Uterus (tissue), 4 donors: ENCODE data around the gene CWC22. TPM values are rescaled to one million over a fixed set of nuclear protein-coding genes. Genes with fewer than 3 reads are reported as not detected.

Source experiments
- DNase-seq, 2 donors: peaks; one replicate each; pipeline ENCODE4 v3.0.0-alpha.2; 2019 to 2020
- H3K27ac ChIP-seq, 2 donors: fragments of 200-600 bp; sonication (generic); 1 replicate in 1 of 2; 2 replicates in 1 of 2; pipeline ENCODE4 v1.5.1; 2016 to 2018
- H3K27me3 ChIP-seq, 2 donors: fragments of 200-600 bp; sonication (generic); one replicate each; pipeline ENCODE4 v1.5.1; 2018 to 2019; ENCODE audit warnings: control low read depth in 1 of 2
- H3K36me3 ChIP-seq, 2 donors: fragments of 200-600 bp; sonication (generic); one replicate each; pipeline ENCODE4 v1.5.1; 2019; ENCODE audit warnings: control low read depth in 1 of 2
- H3K4me1 ChIP-seq, 2 donors: fragments of 200-600 bp; sonication (generic); one replicate each; pipeline ENCODE4 v1.5.1; 2018 to 2019; ENCODE audit warnings: control low read depth in 1 of 2
- H3K4me3 ChIP-seq, 2 donors: fragments of 200-600 bp; sonication (generic); 1 replicate in 1 of 2; 2 replicates in 1 of 2; pipeline ENCODE4 v1.5.1; 2018 to 2019; ENCODE audit warnings: mild to moderate bottlenecking in 1 of 2
- H3K9me3 ChIP-seq, 2 donors: fragments of 200-600 bp; sonication (generic); one replicate each; pipeline ENCODE4 v1.5.1; 2019; ENCODE audit warnings: control low read depth in 1 of 2
- CTCF ChIP-seq, 4 experiments: fragments of 200-600 bp in 2 of 4; fragments of 450-650 bp in 2 of 4; sonication (generic) in 2 of 4; IDR thresholded peaks; one replicate each; pipeline ENCODE4 v1.5.1; 2016 to 2019; ENCODE audit warnings: antibody characterized with exemption in 4 of 4, mild to moderate bottlenecking in 2 of 4, moderate library complexity in 1 of 4
- POLR2A ChIP-seq, 2 donors: fragments of 450-650 bp; IDR thresholded peaks; one replicate each; pipeline ENCODE4 v1.6.1; 2016; ENCODE audit warnings: antibody characterized with exemption in 2 of 2, mild to moderate bottlenecking in 1 of 2, moderate library complexity in 1 of 2
- intact Hi-C: fragments of 100-400 bp; cut with DNase I; formaldehyde crosslinking; loops from one replicate; pipeline ENCODE4 v1.15.1; 2023; ENCODE audit warnings: low total_unique reads
- total RNA-seq, 4 donors: library from RNA; depleted of rRNA in 3 of 4; stranded (reverse); fragments of >200 nt in 3 of 4; gene quantifications; one replicate each; pipeline versions ENCODE4 v1.1.0 to v1.2.4, GENCODE V29; 2014 to 2023
- donor health status: DM: yes; HTN: yes; CAD: no.

CWC22 gene
- total RNA-seq, 4 donors from 2014 or later, result 7.7 to 40.0 (median 25.0) TPM

- H3K27me3 ChIP-seq, result no peaks in the 10 kb centered on the region
- H3K36me3 ChIP-seq, result no peaks in the 10 kb centered on the region
These were observed 22.5 kb upstream of the CWC22 start for GRCh38 chr2:180029575-180029974.

GRCh38 chr2:180021850-180022249 is 14.8 kb upstream of the CWC22 start:
- Histone ChIP-seq H3K27ac (no peak overlapping the region), H3K36me3 (no peaks in the 10 kb centered on the region), H3K9me3 (no peaks in the 10 kb centered on the region), H3K4me1 (no peaks in the 10 kb centered on the region), H3K4me3 (no peak overlapping the region), H3K27me3 (no peaks in the 10 kb centered on the region)
- intact Hi-C loops, result no loop called here
- TF ChIP-seq CTCF (IDR thresholded peaks at IDR 0.05) (no peak), POLR2A (IDR thresholded peaks at IDR 0.05) (no peak)
- DNase-seq, result no peak

More at GRCh38 chr2:180029575-180029974, 22.5 kb upstream of the CWC22 start:
- intact Hi-C loops, result no loop called here
- Histone ChIP-seq H3K27ac (no peak overlapping the region), H3K4me3 (no peak overlapping the region), H3K9me3 (no peaks in the 10 kb centered on the region), H3K4me1 (no peaks in the 10 kb centered on the region)
- no peak for DNase-seq
- no peak for TF ChIP-seq POLR2A (IDR thresholded peaks at IDR 0.05)
- no peak for TF ChIP-seq CTCF (IDR thresholded peaks at IDR 0.05)

- DNase-seq, result peak in 1 of 2 donors; percentile 16
- no peak overlapping the region for H3K4me3 ChIP-seq
- no peaks in the 10 kb centered on the region for H3K27me3 ChIP-seq
These were observed 10.7 kb upstream of the CWC22 start for GRCh38 chr2:180017784-180018183.

GRCh38 chr2:180016937-180017336 is 9.8 kb upstream of the CWC22 start:
- H3K9me3 ChIP-seq, result no peaks in the 10 kb centered on the region
- intact Hi-C loops, result no loop called here
- H3K27ac ChIP-seq, result no peak overlapping the region
- H3K4me3 ChIP-seq, result no peak overlapping the region
- no peaks in the 10 kb centered on the region for H3K27me3 ChIP-seq
- TF ChIP-seq POLR2A (IDR thresholded peaks at IDR 0.05), result no peak
- no peaks in the 10 kb centered on the region for H3K4me1 ChIP-seq
- no peaks in the 10 kb centered on the region for H3K36me3 ChIP-seq
- no peak for DNase-seq

More at GRCh38 chr2:180017784-180018183, 10.7 kb upstream of the CWC22 start:
- TF ChIP-seq POLR2A (IDR thresholded peaks at IDR 0.05) (no peak), CTCF (IDR thresholded peaks at IDR 0.05) (no peak)
- intact Hi-C loops, result no loop called here
- Histone ChIP-seq H3K36me3 (no peaks in the 10 kb centered on the region), H3K9me3 (no peaks in the 10 kb centered on the region), H3K27ac (no peak overlapping the region), H3K4me1 (no peaks in the 10 kb centered on the region)

GRCh38 chr2:180015951-180016709 is 9.0 kb upstream of the CWC22 start:
- intact Hi-C loops, result no loop called here
- Histone ChIP-seq H3K27ac (peak overlapping the region in 1 of 2 donors; percentile 43), H3K9me3 (no peaks in the 10 kb centered on the region), H3K4me3 (no peak overlapping the region), H3K27me3 (no peaks in the 10 kb centered on the region), H3K36me3 (no peaks in the 10 kb centered on the region), H3K4me1 (no peaks in the 10 kb centered on the region)
- TF ChIP-seq CTCF (IDR thresholded peaks at IDR 0.05) (no peak), POLR2A (IDR thresholded peaks at IDR 0.05) (no peak)
- DNase-seq, result no peak
